NCI-H2029 treated with DMSO at 0.1 percent for 48 hours (cell line): Measurements from ENCODE around the gene COL2A1.

Source experiments
- DNase-seq: peaks from one replicate; lab custom pipeline; 2025; lab: John Stamatoyannopoulos, UW

The COL2A1 gene

GRCh38 chr12:48004053-48004941 is at the start of gene COL2A1:
COL2A1 (minus strand) TSS chr12:48004476; CDS start chr12:48004321, 155 bp downstream.
- DNase-seq, result no peak

DNA sequence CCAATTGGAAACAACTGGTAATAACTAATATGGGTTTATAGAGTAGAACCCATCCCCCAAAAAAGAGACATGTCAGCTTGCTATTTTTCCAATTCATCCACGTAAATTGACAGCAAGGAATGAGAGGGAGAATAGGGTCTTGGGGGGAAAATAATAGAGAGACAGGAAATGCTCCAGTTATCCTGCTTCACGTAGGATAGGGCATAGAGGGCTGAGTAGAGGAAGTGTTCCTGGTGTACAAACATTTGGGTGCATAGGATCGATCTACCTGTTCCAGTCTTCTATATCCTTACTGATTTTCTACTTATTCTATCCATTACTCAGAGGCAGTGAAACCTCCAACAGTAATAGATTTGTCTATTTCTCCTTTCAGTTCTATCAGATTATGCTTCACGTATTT is 49.6 kb upstream of the COL2A1 start:
- no peak for DNase-seq

DNA sequence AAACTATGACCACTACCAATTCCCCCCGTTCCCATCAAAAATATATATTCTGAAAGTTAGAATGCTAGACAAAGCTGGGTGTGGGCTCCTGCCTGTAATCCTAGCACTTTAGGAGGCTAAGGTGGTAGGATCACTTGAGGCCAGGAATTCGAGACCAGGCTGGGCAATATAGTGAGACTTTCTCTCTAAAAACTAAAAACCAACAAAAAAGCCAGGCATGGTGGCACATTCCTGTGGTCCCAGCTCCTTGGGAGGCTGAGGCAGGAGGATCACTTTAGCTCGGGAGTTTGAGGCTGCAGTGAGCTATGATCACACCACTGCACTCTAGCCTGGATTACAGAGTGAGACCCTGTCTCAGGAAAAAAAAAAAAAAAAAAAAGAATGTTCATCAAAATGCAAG is 48.8 kb upstream of the COL2A1 start:
- DNase-seq, result no peak

GRCh38 chr12:48051681-48052080 is 47.4 kb upstream of the COL2A1 start:
- DNase-seq, result no peak

DNA sequence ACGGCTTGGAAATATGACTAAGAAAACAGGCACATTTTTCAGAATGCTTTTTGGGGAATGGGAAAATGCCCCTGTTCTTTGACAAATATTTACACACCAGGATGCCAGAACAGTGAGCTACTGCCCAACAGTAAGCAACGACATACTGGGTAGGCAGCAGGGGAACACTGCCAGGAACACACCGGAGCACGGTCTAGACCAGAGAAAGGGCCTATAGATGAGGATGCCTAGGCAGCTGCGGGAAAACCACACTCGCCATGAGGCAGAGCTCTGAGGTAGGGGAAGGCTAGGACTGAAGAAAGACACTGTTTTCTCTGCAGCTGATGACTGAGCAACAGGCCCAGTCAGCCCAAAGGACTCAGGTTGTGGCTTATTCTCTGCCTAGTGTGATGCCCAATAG is 45.9 kb upstream of the COL2A1 start:
- DNase-seq, result no peak

- DNase-seq, result no peak
These were observed 41.8 kb upstream of the COL2A1 start for GRCh38 chr12:48045965-48046518.

DNA sequence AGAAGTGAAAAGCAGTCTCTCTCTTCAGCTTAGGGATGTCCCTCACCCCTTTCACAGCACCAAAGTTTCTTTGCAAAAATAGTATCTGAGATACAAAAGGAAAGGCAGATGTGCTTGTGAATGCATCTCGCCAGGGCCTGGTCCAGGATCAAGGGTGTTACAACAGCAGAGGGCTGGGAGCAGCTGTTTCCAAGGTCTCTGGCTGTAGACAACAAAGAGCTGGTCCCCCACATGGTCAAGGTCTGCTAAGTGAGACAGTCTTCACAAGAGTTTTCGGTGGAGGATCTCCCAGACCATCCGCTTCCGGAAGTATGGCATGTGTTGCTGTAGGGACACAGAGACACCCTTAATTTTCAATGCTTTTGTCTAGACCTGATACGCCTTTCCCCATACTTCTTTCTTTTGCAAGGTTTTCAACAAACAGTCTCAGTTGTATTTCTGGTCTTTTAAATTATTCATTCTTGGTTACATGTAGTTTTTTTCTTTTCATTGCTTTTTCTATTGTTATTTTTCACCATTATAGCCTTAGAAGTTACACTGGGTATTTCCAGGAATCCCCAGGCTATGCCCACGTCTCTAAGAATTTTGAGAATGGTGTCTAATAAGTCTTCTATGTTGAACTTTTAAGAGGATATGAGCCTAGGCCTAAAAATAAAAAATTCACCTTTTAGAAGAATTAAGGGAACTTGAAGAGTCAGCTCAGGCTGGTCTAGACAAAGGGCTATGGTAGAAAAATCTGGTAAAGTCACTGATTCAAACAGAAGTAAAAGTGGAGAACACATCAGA is 41.0 kb upstream of the COL2A1 start:
- no peak for DNase-seq

- DNase-seq, result no peak
These were observed 40.1 kb upstream of the COL2A1 start for GRCh38 chr12:48044396-48044795.

DNA sequence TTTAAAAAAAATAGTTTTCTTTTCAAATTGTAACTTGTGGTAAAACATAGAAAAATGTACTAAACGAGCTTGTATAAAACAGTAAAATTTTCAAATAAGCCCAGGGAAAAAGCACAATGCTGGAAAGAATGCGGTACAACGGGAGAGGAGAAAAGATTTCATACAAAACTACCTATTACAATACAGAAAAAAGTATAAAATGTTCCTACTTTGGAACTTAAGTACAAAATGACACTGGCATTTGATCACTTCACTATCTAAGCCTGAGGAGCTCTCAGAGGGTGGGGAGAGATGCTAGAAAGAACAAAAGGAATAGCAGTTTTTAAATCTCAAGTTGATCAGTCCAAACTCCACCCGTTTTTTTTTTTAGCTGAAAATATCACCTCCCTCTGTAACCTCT is 39.5 kb upstream of the COL2A1 start:
- DNase-seq, result no peak

DNA sequence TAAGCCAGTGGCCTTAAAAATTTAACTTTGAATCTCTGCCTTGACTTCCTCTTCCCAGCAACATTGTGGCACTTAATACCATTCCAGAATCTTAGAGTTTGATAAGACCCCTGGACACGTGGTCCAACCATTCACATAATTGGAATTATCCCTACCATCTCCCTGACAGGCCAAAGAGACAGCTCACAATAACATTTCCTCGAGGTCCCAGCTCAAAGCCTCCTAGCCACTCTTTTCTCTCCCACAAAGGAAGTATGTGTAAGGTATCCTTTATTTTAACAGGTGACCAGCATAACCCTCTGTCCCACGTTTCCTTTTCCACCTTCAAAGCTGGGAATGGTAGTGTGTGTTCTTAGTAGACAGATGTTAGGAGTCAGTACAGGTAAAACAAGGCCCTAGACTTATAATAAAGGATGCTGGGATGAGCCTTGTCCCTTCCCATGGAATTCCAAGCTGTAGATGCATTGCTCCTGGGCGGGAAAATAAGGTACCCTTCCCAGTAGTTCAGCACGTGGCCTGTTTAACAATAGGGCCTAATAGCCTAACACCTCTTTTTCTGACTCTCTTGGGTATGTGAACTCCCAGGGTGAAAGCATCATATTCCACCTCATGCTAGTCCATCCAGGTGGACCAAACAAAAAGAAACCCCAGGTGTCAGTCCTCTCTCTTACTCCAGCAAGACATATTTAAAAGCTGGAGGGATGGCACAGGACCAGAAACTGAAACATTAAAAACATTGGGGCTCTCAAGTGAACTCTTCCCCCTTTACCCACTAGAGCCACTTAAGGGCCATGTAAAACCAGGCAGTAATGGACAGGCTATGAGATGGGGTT is 37.5 kb upstream of the COL2A1 start:
- DNase-seq, result no peak

GRCh38 chr12:48040354-48040753 is 36.1 kb upstream of the COL2A1 start:
- no peak for DNase-seq

DNA sequence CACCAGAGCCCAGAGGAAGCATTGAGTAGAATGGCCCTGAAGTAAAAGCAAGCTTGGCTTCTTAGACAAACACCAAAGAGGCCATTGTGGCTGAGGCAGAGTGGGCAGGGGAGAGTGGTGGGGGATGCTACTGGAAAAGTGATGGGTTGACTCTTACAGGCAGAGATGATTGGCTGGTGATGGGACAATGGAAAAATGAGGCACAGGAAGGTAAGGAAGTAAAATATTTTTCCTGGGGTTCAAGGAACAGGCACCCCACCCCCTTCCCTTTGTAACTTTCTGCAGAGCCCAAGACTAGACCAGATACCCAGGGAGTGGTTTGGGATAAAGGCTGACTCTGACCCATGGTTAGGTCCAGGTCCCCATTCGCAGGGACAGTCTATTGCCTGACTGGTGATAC is 34.9 kb upstream of the COL2A1 start:
- no peak for DNase-seq

DNA sequence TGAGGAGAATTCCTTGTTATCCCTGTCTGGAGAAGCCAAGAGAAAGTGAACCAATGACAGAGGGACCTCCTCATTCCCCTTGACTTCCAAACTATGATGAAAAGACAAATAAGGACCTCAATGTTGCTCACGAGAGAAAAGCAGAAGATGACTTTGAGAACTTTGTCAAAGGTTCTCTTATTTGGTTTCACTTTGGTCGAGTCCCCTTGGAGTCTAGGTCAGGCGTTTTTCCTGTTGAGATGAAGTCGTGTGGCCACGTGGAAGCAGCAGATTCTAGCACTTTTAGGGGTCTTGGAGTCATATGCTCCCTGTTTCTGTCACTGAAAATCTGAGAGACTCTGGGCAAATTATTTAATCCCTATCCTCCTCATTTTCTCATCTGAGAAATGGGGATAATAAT is 33.8 kb upstream of the COL2A1 start:
- no peak for DNase-seq

DNA sequence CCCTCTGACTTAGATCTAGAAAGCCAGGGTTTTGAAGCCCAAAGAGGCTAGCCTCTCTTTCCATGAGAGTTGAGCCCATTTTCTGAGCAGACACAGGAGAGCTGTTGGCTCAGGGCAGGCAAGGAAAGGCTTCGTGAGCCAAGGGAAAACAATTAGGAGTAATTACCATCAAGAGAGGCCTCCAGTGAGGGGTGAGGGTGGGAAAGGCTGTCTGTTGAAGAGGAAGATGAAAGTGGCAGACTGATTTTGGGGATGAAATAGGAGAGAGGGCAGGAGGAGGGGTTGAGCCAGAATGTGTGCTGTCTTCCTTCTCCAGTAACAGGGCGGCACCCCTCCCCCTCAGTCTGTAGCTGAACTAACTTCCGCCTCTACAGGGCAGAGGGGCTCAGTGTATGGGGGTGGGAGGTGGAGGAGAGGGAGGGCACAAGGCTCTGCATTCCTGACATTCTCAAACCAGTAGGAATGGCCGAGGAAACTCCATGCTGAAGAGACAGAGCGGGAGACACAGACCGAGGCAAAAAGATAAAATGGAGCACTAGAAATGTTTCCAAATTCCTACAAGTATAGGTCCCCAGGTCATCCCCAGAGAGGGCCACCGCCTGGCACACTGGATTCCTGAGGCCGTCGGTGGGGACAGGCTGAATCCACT is 33.1 kb upstream of the COL2A1 start:
- DNase-seq, result no peak

DNA sequence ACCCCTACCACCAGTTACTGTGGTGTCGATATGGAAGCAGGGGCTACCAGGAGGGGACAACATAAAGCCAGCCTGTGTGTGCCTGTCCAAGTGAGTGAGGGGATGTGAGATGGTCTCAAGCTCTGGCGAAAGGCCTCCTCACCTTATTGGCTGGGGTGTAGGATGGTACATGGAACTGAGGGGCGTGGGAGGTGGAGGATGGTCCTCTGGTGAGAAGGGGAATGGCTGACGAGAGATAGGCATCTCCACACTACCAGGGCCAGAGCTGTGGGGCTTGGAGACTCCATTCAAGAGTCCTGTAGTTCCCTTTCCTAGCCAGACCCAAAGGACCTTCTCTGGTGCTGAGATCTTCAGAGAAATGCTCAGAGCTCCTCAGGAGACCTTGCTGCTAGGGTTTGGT is 32.5 kb upstream of the COL2A1 start:
- DNase-seq, result no peak

GRCh38 chr12:48034835-48035805 is 30.8 kb upstream of the COL2A1 start:
- DNase-seq, result no peak

DNA sequence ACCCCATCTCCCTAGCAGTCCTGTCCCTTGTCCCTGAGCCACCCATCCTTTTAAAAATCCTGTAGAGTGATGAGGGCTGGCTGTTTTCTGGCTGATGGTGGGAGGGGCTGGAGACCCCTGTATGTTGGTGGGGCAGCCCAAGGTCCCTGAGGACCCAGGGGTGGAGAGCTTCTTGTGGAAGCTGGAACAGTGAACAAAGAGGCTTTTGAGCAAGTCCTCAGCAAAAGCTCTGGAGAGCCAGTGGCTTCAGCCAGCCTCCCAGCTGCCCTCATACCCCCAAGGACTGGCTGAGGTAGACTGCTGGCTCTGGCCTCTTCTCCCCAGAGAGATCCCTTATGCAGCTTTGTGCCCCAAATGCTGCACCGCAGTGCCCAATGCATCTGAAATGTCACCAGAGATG is 29.2 kb upstream of the COL2A1 start:
- no peak for DNase-seq

- DNase-seq, result no peak
These were observed 28.3 kb upstream of the COL2A1 start for GRCh38 chr12:48032597-48032996.

GRCh38 chr12:48031135-48031960 is 27.1 kb upstream of the COL2A1 start:
- DNase-seq, result no peak
